ENCODE measurements around the gene KIAA0513. TPM values are rescaled to one million over a fixed set of nuclear protein-coding genes. Genes with fewer than 3 reads are reported as not detected.

Gene KIAA0513
- total RNA-seq, 4 donors from 2014 or later: 18.5 to 41.3 (median 34.5) TPM

- peaks cover 52 to 87% (median 75%) of the 10 kb centered on the region in 4 donors for H3K4me1 ChIP-seq
- DNase-seq: peak; percentile 49
Measured at GRCh38 chr16:85002608-85003007, 25.0 kb upstream of the KIAA0513 start.

GRCh38 chr16:85003076-85003475, 24.5 kb upstream of the KIAA0513 start:
- 61 to 75% methylated on average over 6 to 13 of the region's 13 CpGs for WGBS, 2 donors (ENCODE audit: low coverage in 1 of 2)
- no peak for TF ChIP-seq POLR2AphosphoS5 (IDR thresholded peaks at IDR 0.05)
- no peak for TF ChIP-seq EP300 (IDR thresholded peaks at IDR 0.05; ENCODE audit: low read depth)
- TF ChIP-seq CTCF (IDR thresholded peaks at IDR 0.05): no peak
- no peak for TF ChIP-seq POLR2A (IDR thresholded peaks at IDR 0.05)
- intact Hi-C loops (cut with DNase I; ENCODE audit: low total_unique reads) (no loop called here), in situ Hi-C loops (cut with MboI; ENCODE audit: low pct_ligation_motif_present in 1 of 4, low pct_unique_long_range_greater_than_20kb in 1 of 4, low sequenced_read_pairs in 3 of 4) (no loop called here)
- Histone ChIP-seq H3K4me1 (peaks cover 54 to 92% (median 77%) of the 10 kb centered on the region in 4 donors), H3K27ac (peak overlapping the region; percentile 80 to 85 (median 84)), H3K36me3 (no peaks in the 10 kb centered on the region), H3K9me3 (no peaks in the 10 kb centered on the region), H3K4me3 (peak overlapping the region in 1 of 4 donors; percentile 4), H3K27me3 (no peaks in the 10 kb centered on the region)
- no peak for DNase-seq

More at GRCh38 chr16:85002608-85003007, 25.0 kb upstream of the KIAA0513 start:
- WGBS, 2 donors (ENCODE audit: low coverage in 1 of 2): 61 to 73% methylated on average over 4 to 12 of the region's 12 CpGs
- in situ Hi-C loops (cut with MboI; ENCODE audit: low pct_ligation_motif_present in 1 of 4, low pct_unique_long_range_greater_than_20kb in 1 of 4, low sequenced_read_pairs in 3 of 4): no loop called here
- H3K27ac ChIP-seq: peak overlapping the region; percentile 80 to 85 (median 84)
- H3K4me3 ChIP-seq: peak overlapping the region in 1 of 4 donors; percentile 4
- intact Hi-C loops (cut with DNase I; ENCODE audit: low total_unique reads): no loop called here
- no peaks in the 10 kb centered on the region for H3K36me3 ChIP-seq
- TF ChIP-seq POLR2A (IDR thresholded peaks at IDR 0.05) (no peak), EP300 (IDR thresholded peaks at IDR 0.05; ENCODE audit: low read depth) (no peak), CTCF (IDR thresholded peaks at IDR 0.05) (no peak)
- no peaks in the 10 kb centered on the region for H3K27me3 ChIP-seq
- no peaks in the 10 kb centered on the region for H3K9me3 ChIP-seq

GRCh38 chr16:85003725-85004586, 23.6 kb upstream of the KIAA0513 start:
- Histone ChIP-seq H3K27me3 (no peaks in the 10 kb centered on the region), H3K4me3 (no peak overlapping the region), H3K4me1 (peaks cover 55 to 98% (median 79%) of the 10 kb centered on the region in 4 donors), H3K36me3 (no peaks in the 10 kb centered on the region), H3K9me3 (no peaks in the 10 kb centered on the region), H3K27ac (peak overlapping the region; percentile 80 to 85 (median 84))
- in situ Hi-C loops (cut with MboI; ENCODE audit: low pct_ligation_motif_present in 1 of 4, low pct_unique_long_range_greater_than_20kb in 1 of 4, low sequenced_read_pairs in 3 of 4) (no loop called here), intact Hi-C loops (cut with DNase I; ENCODE audit: low total_unique reads) (no loop called here)
- no peak for DNase-seq
- WGBS, 2 donors (ENCODE audit: low coverage in 1 of 2): 63 to 71% methylated on average over 3 to 16 of the region's 16 CpGs
- no peak for TF ChIP-seq EP300 (IDR thresholded peaks at IDR 0.05; ENCODE audit: low read depth)
- no peak for TF ChIP-seq POLR2AphosphoS5 (IDR thresholded peaks at IDR 0.05)
- no peak for TF ChIP-seq CTCF (IDR thresholded peaks at IDR 0.05)
- TF ChIP-seq POLR2A (IDR thresholded peaks at IDR 0.05): no peak

GRCh38 chr16:85004587-85005205, 22.9 kb upstream of the KIAA0513 start:
- DNase-seq: no peak
- TF ChIP-seq POLR2A (IDR thresholded peaks at IDR 0.05) (peak; percentile 39), POLR2AphosphoS5 (IDR thresholded peaks at IDR 0.05) (peak in 2 of 3 donors; percentile 40 to 52), CTCF (IDR thresholded peaks at IDR 0.05) (no peak), EP300 (IDR thresholded peaks at IDR 0.05; ENCODE audit: low read depth) (no peak)
- WGBS, 2 donors (ENCODE audit: low coverage in 1 of 2): 56 to 70% methylated on average over 8 to 10 of the region's 10 CpGs
- in situ Hi-C loops (cut with MboI; ENCODE audit: low pct_ligation_motif_present in 1 of 4, low pct_unique_long_range_greater_than_20kb in 1 of 4, low sequenced_read_pairs in 3 of 4) (no loop called here), intact Hi-C loops (cut with DNase I; ENCODE audit: low total_unique reads) (no loop called here)
- Histone ChIP-seq H3K4me3 (no peak overlapping the region), H3K4me1 (peaks cover 60 to 98% (median 80%) of the 10 kb centered on the region in 4 donors), H3K9me3 (no peaks in the 10 kb centered on the region), H3K36me3 (no peaks in the 10 kb centered on the region), H3K27ac (peak overlapping the region; percentile 80 to 85 (median 84)), H3K27me3 (no peaks in the 10 kb centered on the region)
